ENCODE data around the gene FTCD. TPM values are rescaled to one million over a fixed set of nuclear protein-coding genes. Genes with fewer than 3 reads are reported as not detected.

FTCD gene
- total and polyA plus RNA-seq, 9 of the 15 experiments (the other 6 are each of a cell fraction or from before 2014, with no cell fraction given), result 0.11 to 1.6 (median 0.67) TPM; not detected in 5

DNA sequence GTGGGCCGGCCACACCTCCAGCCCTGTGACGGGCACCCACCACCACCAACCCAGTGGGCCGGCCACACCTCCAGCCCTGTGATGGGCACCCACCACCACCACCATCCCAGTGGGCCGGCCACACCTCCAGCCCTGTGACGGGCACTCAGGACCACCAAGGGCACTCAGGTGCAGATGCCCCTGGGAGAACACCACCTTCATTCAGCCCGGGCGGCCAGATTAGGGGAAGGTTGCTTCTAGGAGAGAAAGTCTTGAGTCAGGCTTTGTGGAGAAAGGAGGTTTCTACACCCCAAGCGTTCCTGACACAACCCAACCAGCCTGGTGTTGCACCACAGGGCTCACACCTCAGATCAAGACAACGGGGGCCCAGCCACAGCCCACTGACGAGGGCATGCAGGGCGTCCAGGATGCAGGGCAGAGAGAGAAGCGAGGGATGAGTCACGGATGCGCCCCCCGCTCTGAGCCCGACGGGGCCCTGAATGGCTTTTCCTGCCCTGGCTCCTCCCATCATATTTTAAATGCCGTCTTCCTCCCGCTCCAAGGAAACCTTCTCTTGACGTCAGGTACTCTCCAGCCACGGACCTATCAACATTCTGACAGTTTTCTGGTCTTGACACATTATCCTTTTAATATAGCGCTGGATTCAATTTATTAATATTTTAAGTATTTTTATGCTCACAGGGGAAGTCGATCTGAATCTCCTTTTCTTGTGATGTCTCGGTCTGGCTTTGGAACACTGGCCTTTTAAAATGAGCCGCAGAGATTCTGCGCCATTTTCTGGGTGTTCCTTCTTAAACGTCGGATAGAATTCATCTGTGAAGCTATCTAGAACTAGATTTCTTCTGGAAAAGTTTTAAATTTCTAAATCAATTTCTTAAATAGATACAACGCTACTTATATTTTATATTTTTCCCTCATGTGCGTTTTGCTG, 29.5 kb upstream of the FTCD start (continued):
- TF ChIP-seq, protein P1, sequence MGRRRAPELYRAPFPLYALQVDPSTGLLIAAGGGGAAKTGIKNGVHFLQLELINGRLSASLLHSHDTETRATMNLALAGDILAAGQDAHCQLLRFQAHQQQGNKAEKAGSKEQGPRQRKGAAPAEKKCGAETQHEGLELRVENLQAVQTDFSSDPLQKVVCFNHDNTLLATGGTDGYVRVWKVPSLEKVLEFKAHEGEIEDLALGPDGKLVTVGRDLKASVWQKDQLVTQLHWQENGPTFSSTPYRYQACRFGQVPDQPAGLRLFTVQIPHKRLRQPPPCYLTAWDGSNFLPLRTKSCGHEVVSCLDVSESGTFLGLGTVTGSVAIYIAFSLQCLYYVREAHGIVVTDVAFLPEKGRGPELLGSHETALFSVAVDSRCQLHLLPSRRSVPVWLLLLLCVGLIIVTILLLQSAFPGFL (CRISPR knock-in tag; IDR thresholded peaks at IDR 0.05), result no peak; the same call in 1 of the 2 replicates
- no peak; the same call in 1 of the 2 replicates for TF ChIP-seq POLR2A (conservative IDR thresholded peaks at IDR 0.05)
- no peak for TF ChIP-seq CHD1 (IDR thresholded peaks at IDR 0.05; ENCODE audit: low read length)
- peak; percentile 57 for TF ChIP-seq ZFX (CRISPR knock-in tag; IDR thresholded peaks at IDR 0.05)
- TF ChIP-seq, protein P2, sequence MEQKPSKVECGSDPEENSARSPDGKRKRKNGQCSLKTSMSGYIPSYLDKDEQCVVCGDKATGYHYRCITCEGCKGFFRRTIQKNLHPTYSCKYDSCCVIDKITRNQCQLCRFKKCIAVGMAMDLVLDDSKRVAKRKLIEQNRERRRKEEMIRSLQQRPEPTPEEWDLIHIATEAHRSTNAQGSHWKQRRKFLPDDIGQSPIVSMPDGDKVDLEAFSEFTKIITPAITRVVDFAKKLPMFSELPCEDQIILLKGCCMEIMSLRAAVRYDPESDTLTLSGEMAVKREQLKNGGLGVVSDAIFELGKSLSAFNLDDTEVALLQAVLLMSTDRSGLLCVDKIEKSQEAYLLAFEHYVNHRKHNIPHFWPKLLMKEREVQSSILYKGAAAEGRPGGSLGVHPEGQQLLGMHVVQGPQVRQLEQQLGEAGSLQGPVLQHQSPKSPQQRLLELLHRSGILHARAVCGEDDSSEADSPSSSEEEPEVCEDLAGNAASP (IDR thresholded peaks at IDR 0.05), result no peak
- TF ChIP-seq MAFG (tag; conservative IDR thresholded peaks at IDR 0.05), result no peak
- no peak for TF ChIP-seq RBM15 (IDR thresholded peaks at IDR 0.05; ENCODE audit: insufficient read depth, low read length)
- TF ChIP-seq ZNF75A (CRISPR knock-in tag; IDR thresholded peaks at IDR 0.05), result no peak; the same call in 1 of the 2 replicates
- peak; percentile 22; the same call in 1 of the 2 replicates for TF ChIP-seq XRCC5 (IDR thresholded peaks at IDR 0.05; ENCODE audit: low read depth, low read length)
- TF ChIP-seq RFX5 (IDR thresholded peaks at IDR 0.05; ENCODE audit: low read depth, low read length), result no peak
- TF ChIP-seq, protein P3, sequence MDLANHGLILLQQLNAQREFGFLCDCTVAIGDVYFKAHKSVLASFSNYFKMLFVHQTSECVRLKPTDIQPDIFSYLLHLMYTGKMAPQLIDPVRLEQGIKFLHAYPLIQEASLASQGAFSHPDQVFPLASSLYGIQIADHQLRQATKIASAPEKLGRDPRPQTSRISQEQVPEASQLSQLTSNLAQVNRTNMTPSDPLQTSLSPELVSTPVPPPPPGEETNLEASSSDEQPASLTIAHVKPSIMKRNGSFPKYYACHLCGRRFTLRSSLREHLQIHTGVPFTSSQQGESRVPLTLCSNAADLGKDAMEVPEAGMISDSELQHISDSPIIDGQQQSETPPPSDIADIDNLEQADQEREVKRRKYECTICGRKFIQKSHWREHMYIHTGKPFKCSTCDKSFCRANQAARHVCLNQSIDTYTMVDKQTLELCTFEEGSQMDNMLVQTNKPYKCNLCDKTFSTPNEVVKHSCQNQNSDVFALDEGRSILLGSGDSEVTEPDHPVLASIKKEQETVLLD (IDR thresholded peaks at IDR 0.05), result peak; percentile 40; the same call in 1 of the 2 replicates
- no peak for TF ChIP-seq HCFC1 (IDR thresholded peaks at IDR 0.05; ENCODE audit: low read depth, low read length)
- TF ChIP-seq FOXK2 (conservative IDR thresholded peaks at IDR 0.05 in 1 of 2, IDR thresholded peaks at IDR 0.05 in 1 of 2; ENCODE audit: low read depth in 2 of 2), result peak; percentile 12 to 32; a peak in 2 of 4 replicates
- TF ChIP-seq ZNF232 (CRISPR knock-in tag; IDR thresholded peaks at IDR 0.05), result 0 out of 2 replicates have a peak, but pooled peaks have one; percentile 40
- peak; percentile 59; the same call in 1 of the 2 replicates for TF ChIP-seq PHF8 (IDR thresholded peaks at IDR 0.05; ENCODE audit: borderline replicate concordance, low read length)
- TF ChIP-seq RBM14 (IDR thresholded peaks at IDR 0.05; ENCODE audit: borderline replicate concordance, insufficient read depth, low read depth, low read length), result no peak
- TF ChIP-seq ILK (tag; IDR thresholded peaks at IDR 0.05; ENCODE audit: borderline replicate concordance, low read depth), result no peak
- no peak for TF ChIP-seq TCFL5 (CRISPR knock-in tag; conservative IDR thresholded peaks at IDR 0.05)
- no peak for TF ChIP-seq ZBTB49 (CRISPR knock-in tag; IDR thresholded peaks at IDR 0.05; ENCODE audit: borderline replicate concordance)
- TF ChIP-seq TCF7 (IDR thresholded peaks at IDR 0.05; ENCODE audit: borderline replicate concordance), result no peak
- TF ChIP-seq ZNF778 (CRISPR knock-in tag; IDR thresholded peaks at IDR 0.05), result no peak
